Fibroblast of lung (primary cell): Measurements from ENCODE around the gene ATP10A.

Experiments used
- EZH2 ChIP-seq: IDR thresholded peaks from 2 replicates; pipeline ENCODE4 v1.5.1; 2012; ENCODE audit warnings: low read length, control low read depth, mild to moderate bottlenecking; ENCODE audit errors: missing control alignments
- TF ChIP-seq, protein P1 (sequence below), 2 donors: IDR thresholded peaks in 1 of 2; conservative IDR thresholded peaks in 1 of 2; 1 replicate in 1 of 2; 2 replicates in 1 of 2; pipeline ENCODE4 v1.5.1; 2011 to 2012; ENCODE audit warnings: low read length in 2 of 2, control low read depth in 1 of 2, inconsistent platforms in 1 of 2, low read depth in 1 of 2, mild to moderate bottlenecking in 1 of 2

DNA sequence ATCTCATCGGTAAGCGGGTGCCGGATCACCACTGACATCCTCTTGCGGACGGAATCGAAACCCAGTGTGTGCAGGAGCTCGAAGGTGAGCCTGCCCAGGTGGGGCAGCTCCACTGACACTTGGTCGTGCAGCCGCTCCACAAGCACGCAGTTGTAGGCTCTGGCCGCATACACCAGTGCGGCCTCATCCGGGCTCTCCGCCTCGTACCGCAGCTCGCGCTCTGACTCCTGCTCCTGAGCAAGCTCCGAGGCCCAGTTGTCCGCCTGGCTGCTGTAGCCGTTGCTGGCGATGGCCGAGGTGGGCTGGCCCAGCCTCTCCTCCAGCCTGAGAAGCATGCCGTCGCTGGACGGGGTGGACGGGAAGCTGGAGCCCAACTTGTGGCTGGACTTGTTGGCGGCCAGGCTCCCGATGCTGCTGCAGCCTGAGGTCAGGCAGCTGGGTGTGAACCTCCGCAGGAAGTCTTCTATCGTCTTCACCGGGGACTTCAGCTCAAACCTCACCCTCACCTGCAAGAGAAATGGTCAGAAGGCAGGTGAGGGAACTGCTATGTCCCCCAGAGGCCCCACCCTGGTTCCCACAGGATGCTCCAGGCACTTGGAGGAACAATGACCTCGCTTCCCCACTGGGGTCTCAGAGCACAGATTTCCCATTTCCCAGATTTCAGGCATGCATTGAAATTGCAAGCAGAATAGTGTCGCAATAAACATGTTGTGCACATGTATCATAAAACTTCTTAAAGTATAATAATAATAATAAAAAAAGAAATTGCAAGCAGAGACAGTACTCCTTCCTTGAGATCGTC is 149.2 kb downstream of the ATP10A start:
- TF ChIP-seq, protein P1, sequence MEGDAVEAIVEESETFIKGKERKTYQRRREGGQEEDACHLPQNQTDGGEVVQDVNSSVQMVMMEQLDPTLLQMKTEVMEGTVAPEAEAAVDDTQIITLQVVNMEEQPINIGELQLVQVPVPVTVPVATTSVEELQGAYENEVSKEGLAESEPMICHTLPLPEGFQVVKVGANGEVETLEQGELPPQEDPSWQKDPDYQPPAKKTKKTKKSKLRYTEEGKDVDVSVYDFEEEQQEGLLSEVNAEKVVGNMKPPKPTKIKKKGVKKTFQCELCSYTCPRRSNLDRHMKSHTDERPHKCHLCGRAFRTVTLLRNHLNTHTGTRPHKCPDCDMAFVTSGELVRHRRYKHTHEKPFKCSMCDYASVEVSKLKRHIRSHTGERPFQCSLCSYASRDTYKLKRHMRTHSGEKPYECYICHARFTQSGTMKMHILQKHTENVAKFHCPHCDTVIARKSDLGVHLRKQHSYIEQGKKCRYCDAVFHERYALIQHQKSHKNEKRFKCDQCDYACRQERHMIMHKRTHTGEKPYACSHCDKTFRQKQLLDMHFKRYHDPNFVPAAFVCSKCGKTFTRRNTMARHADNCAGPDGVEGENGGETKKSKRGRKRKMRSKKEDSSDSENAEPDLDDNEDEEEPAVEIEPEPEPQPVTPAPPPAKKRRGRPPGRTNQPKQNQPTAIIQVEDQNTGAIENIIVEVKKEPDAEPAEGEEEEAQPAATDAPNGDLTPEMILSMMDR (conservative IDR thresholded peaks at IDR 0.05 in 1 of 2, IDR thresholded peaks at IDR 0.05 in 1 of 2; ENCODE audit: low read depth in 1 of 2, low read length in 2 of 2) = no peak
- TF ChIP-seq EZH2 = no peak
